CD4-positive, alpha-beta T cell treated with Interleukin-12 subunit alpha and Interleukin-12 subunit beta, for 1 hour (primary cell): ENCODE data around the gene ZKSCAN2.

Experiments
- DNase-seq: peaks from one replicate; pipeline ENCODE4 v3.0.0-alpha.2; 2020

Gene ZKSCAN2

GRCh38 chr16:25223964-25224363 lies 33.7 kb downstream of the ZKSCAN2 start:
- DNase-seq = no peak

GRCh38 chr16:25222959-25223358 lies 34.7 kb downstream of the ZKSCAN2 start:
- DNase-seq = no peak

- no peak for DNase-seq
These were observed 38.4 kb downstream of the ZKSCAN2 start for GRCh38 chr16:25219070-25219737.

DNA sequence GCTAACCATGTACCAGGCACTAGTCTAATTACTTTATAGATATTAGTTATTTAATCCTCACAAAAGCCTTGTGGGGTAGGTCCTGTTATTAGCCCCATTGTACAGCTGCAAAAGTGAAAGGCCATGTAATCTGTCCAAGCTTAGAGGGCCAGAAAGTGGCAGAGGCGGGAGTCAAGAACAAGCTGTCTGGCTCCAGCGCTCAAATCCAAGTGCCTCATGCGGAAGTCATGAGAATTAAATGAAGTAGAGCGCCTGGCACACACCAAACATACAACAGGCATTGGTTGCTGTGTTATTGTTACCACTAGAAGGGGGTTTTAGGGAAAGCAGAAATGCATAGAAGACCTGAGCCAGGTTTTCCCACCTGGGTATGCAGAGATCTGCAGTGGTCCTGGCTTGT lies 39.7 kb downstream of the ZKSCAN2 start:
- no peak for DNase-seq

GRCh38 chr16:25217112-25217511 lies 40.5 kb downstream of the ZKSCAN2 start:
- DNase-seq = no peak

GRCh38 chr16:25213709-25214397 lies 43.8 kb downstream of the ZKSCAN2 start:
- DNase-seq = no peak

- DNase-seq = no peak
These were observed 45.0 kb downstream of the ZKSCAN2 start for GRCh38 chr16:25212636-25213035.

DNA sequence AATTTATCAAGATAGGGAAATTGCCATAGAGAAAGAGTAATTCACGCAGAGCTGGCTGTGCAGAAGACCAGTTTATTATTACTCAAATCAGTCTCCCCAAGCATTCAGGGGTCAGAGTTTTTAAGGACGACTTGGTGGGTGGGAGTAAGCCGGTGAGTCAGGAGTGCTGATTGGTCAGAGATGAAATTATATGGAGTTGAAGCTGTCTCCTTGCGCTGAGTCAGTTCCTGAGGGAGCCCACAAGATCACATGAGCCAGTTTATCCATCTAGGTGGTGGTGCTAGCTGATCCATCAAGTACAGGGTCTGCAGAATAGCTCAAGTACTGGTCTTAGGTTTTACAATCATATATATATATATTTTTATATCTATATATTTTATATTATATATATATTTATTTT lies 46.9 kb downstream of the ZKSCAN2 start:
- no peak for DNase-seq

DNA sequence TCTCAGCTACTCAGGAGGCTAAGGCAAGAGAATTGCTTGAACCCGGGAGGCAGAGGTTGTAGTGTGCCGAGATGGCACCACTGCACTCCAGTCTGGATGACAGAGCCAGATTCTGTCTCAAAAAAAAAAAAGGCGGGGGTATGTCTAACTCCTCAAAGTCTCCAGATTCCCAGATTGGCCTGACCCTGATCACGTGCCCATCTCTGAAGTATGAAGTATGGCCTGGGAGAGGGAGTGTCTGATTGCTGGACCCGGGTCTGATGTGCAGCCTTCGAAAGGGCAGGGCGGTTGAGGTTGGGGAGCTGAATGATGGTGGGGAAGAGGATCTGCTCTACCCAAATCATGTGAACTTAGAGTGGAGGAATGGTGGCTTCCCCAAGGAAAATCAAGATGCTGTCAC lies 58.2 kb downstream of the ZKSCAN2 start:
- DNase-seq = no peak

- DNase-seq = no peak
These were observed 59.6 kb downstream of the ZKSCAN2 start for GRCh38 chr16:25198021-25198420.

DNA sequence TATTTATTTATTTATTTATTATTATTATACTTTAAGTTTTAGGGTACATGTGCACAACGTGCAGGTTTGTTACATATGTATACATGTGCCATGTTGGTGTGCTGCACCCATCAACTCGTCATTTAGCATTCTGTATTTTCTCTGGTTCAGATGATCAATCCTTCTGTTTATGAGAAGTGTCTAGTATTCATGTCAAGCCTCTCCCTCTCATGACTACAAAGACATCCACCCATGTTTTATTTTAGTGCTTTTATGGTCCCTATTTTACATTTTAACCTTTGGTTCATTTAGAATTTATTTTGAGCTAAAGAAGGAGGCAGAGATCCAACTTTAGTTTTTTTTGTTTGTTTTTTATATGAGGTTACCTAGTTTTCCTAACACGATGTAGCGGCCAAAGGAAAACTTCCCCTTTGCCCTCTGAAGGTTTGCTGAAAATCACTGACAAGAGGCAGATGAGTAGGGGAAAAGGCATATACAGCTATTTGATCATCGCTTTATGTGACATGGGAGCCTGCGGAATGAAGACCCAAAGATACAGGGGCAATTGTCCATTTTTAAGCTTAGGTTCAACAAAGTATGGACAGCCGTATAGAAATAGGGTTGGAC lies 63.3 kb downstream of the ZKSCAN2 start:
- no peak for DNase-seq

GRCh38 chr16:25192096-25192495 lies 65.5 kb downstream of the ZKSCAN2 start:
- no peak for DNase-seq

DNA sequence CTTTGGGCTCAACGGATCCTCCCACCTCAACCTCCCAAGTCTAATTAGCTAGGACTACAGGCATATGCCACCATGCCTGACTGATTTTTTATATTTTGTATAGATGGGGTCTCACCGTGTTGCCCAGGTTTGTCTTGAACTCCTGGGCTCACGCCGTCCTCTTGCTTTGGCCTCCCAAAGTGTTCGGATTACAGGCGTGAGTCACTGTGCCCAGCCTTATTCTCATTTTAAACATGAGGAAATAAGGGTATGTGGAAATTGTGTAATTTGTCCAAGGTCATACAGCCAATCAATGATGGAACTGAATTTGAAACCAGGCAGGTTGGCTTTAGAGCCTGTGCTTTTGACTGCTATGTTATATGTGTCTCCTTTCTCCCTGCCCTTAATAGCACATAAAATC lies 68.3 kb downstream of the ZKSCAN2 start:
- no peak for DNase-seq

- no peak for DNase-seq
These were observed 70.2 kb downstream of the ZKSCAN2 start for GRCh38 chr16:25187491-25187795.
